ENCODE data around the gene RAI1.

The RAI1 gene

DNA sequence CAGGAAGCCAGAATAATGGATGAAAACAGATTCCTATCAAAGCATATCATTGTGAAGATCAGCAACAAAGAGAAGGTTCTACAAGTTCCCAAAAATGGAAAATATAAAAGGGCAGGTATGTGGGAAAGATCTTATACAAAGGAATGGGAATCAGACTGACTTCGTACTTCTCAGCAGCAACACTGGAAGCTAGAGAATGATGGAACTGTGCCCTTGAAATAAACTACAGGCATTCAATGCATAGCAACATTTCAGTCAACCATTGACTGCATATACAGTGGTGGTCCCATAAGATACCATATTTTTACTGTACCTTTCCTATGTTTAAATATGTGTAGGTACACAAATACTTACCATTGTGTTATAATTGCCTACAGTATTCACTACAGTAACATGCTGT, 30.3 kb upstream of the RAI1 start:
- DNase-seq (ENCODE audit: low spot score), result no peak
- no peak for TF ChIP-seq CTCF (IDR thresholded peaks at IDR 0.05; ENCODE audit: borderline replicate concordance, control extremely low read depth, extremely low read depth, insufficient read depth, missing control alignments)
- in situ Hi-C loops (cut with MboI; ENCODE audit: low sequenced_read_pairs, unreplicated experiment), result no loop called here

DNA sequence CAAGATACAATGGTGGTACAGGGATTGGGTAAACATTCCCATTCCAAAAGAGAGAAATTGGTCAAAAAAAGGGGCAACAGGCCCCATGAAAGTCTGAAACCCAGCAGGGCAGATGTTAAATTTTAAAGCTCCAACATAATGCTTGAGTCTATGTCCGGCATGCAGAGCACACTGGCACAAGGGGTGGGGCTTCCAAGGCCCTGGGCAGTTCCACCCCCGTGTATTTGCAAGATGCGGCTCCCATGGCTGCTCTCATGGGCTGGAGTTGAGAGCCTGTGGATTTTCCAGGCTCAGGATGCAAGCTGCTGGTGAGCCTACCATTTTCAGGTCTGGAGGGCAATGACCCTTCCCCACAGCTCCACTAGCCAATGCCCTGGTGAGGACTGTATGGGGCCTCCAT, 27.9 kb upstream of the RAI1 start:
- TF ChIP-seq CTCF (IDR thresholded peaks at IDR 0.05; ENCODE audit: borderline replicate concordance, control extremely low read depth, extremely low read depth, insufficient read depth, missing control alignments), result no peak
- no peak for DNase-seq (ENCODE audit: low spot score)
- in situ Hi-C loops (cut with MboI; ENCODE audit: low sequenced_read_pairs, unreplicated experiment), result no loop called here

- no peak for TF ChIP-seq CTCF (IDR thresholded peaks at IDR 0.05; ENCODE audit: borderline replicate concordance, control extremely low read depth, extremely low read depth, insufficient read depth, missing control alignments)
- in situ Hi-C loops (cut with MboI; ENCODE audit: low sequenced_read_pairs, unreplicated experiment), result no loop called here
- DNase-seq (ENCODE audit: low spot score), result no peak
These were observed 21.9 kb upstream of the RAI1 start for GRCh38 chr17:17659340-17659739.

- no peak for TF ChIP-seq CTCF (IDR thresholded peaks at IDR 0.05; ENCODE audit: borderline replicate concordance, control extremely low read depth, extremely low read depth, insufficient read depth, missing control alignments)
- in situ Hi-C loops (cut with MboI; ENCODE audit: low sequenced_read_pairs, unreplicated experiment), result no loop called here
These were observed 20.1 kb upstream of the RAI1 start for GRCh38 chr17:17661134-17661533.

DNA sequence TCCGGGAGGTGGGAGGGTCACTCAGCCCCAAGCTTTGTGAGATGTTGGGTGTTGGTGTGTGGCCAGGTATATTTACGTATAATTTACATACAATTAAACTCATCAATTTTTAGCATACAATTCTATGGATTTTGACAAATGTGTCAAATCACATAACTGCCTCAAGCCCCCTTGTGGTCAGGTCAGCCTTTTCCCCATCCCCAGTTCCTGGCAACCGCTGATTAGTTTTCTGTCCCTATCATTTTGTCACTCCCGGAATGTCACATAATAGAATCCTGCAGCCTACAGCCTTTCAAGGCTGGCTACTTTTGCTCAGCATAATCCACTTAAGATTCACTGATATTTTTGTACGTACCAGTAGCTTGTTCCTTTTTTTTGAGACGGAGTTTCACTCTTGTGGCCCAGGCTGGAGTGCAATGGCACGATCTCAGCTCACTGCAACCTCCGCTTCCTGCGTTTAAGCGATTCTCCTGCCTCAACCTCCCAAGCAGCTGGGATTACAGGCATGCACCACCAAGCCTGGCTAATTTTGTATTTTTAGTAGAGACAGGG, 19.3 kb upstream of the RAI1 start:
- in situ Hi-C loops (cut with MboI; ENCODE audit: low sequenced_read_pairs, unreplicated experiment), result no loop called here
- TF ChIP-seq CTCF (IDR thresholded peaks at IDR 0.05; ENCODE audit: borderline replicate concordance, control extremely low read depth, extremely low read depth, insufficient read depth, missing control alignments), result no peak
- no peak for DNase-seq (ENCODE audit: low spot score)

More at GRCh38 chr17:17661134-17661533, 20.1 kb upstream of the RAI1 start:
- DNase-seq (ENCODE audit: low spot score), result no peak

DNA sequence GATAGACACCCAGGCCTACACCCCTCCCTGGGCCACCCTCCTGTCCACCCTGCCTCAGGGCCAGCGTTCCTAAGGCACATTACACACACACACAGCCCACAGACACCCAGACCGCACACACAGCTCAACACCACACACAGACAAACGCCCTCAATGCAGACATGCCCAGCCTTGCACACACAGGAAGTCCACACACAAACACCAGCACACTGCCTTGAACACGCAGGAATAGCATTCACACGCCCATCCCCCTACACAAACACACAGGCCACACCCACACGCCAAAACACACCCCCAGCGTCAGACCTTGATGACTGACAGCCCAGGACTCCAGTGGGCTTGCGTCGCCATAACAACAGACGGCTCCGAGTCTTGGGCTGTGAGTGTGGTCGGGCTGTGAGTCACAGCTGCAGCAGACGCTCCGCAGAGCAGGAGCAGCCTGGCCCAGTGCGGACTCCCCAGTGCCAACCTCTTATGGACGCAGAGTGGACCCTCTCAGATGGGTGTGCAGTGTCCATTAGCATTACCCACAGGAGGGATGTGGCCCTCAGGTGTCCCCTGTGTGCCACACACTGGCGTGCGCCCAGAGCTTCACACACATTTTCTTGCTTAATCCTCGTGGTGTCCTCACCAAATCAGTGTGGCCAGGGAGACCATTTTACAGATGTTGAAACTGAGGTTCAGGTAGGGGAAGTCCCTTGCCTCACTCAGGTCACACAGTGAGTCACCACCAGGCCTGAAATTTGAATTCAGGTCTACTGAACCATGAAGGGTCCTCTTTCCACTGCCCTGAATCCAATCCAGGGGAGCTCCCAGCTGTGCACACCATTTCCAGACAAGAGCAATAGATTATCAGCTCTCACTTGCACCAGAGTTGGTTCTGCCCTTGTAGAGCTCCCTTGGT, 17.8 kb upstream of the RAI1 start:
- peak; percentile 1 for TF ChIP-seq CTCF (IDR thresholded peaks at IDR 0.05; ENCODE audit: borderline replicate concordance, control extremely low read depth, extremely low read depth, insufficient read depth, missing control alignments)
- DNase-seq (ENCODE audit: low spot score), result peak; percentile 92
- in situ Hi-C loops (cut with MboI; ENCODE audit: low sequenced_read_pairs, unreplicated experiment), result no loop called here

Measured in GM13976 (cell line).